Measurements from ENCODE around the gene XRCC6.
"Not testable (repeated sequence)": the region's sequence is repeated elsewhere in the genome, so short reads cannot be mapped to it uniquely, and the experiment has no call there.

XRCC6 gene

GRCh38 chr22:41668971-41669911 is 48.1 kb downstream of the XRCC6 start:
- DNase-seq (ENCODE audit: low spot score) = no peak
- no peak for TF ChIP-seq CTCF (IDR thresholded peaks at IDR 0.05; ENCODE audit: extremely low read depth, insufficient read depth, missing control alignments)
- in situ Hi-C loops (cut with MboI; ENCODE audit: low pct_unique_long_range_greater_than_20kb, low sequenced_read_pairs, unreplicated experiment) = no loop called here

GRCh38 chr22:41672096-41672495 is 51.0 kb downstream of the XRCC6 start:
- DNase-seq (ENCODE audit: low spot score); in situ Hi-C loops (cut with MboI; ENCODE audit: low pct_unique_long_range_greater_than_20kb, low sequenced_read_pairs, unreplicated experiment): not testable (repeated sequence)

- in situ Hi-C loops (cut with MboI; ENCODE audit: low pct_unique_long_range_greater_than_20kb, low sequenced_read_pairs, unreplicated experiment) = no loop called here
- TF ChIP-seq CTCF (IDR thresholded peaks at IDR 0.05; ENCODE audit: extremely low read depth, insufficient read depth, missing control alignments) = peak; percentile 37
- DNase-seq (ENCODE audit: low spot score) = no peak
Measured at GRCh38 chr22:41672780-41673509, 51.9 kb downstream of the XRCC6 start.

- TF ChIP-seq CTCF (IDR thresholded peaks at IDR 0.05; ENCODE audit: extremely low read depth, insufficient read depth, missing control alignments) = no peak
- in situ Hi-C loops (cut with MboI; ENCODE audit: low pct_unique_long_range_greater_than_20kb, low sequenced_read_pairs, unreplicated experiment) = no loop called here
- no peak for DNase-seq (ENCODE audit: low spot score)
Measured at GRCh38 chr22:41674846-41675340, 53.8 kb downstream of the XRCC6 start.

- no peak for TF ChIP-seq CTCF (IDR thresholded peaks at IDR 0.05; ENCODE audit: extremely low read depth, insufficient read depth, missing control alignments)
- DNase-seq (ENCODE audit: low spot score) = no peak
- in situ Hi-C loops (cut with MboI; ENCODE audit: low pct_unique_long_range_greater_than_20kb, low sequenced_read_pairs, unreplicated experiment) = no loop called here
Measured at GRCh38 chr22:41676134-41676533, 55.0 kb downstream of the XRCC6 start.

- in situ Hi-C loops (cut with MboI; ENCODE audit: low pct_unique_long_range_greater_than_20kb, low sequenced_read_pairs, unreplicated experiment) = no loop called here
- no peak for DNase-seq (ENCODE audit: low spot score)
- TF ChIP-seq CTCF (IDR thresholded peaks at IDR 0.05; ENCODE audit: extremely low read depth, insufficient read depth, missing control alignments) = no peak
Measured at GRCh38 chr22:41681616-41682015, 60.5 kb downstream of the XRCC6 start.

Measured in GM13977 (cell line).